GM19372 (cell line): ENCODE measurements around the gene HOXD4.

Experiments
- ATAC-seq: cut with Tn5 transposase; IDR thresholded peaks from one replicate; pipeline ENCODE4 v1.9.1; 2021; ENCODE audit warnings: mild to moderate bottlenecking, low read depth, moderate library complexity; ENCODE audit not compliant: unreplicated experiment

The HOXD4 gene

GRCh38 chr2:176187899-176188773 lies 36.8 kb downstream of the HOXD4 start, which contains the start of gene HOXD1:
Gene HOXD1 (plus strand): TSS chr2:176188668. CDS start chr2:176188802, 134 bp downstream.
- ATAC-seq = no peak

GRCh38 chr2:176188774-176189680 lies 37.7 kb downstream of the HOXD4 start:
- no peak for ATAC-seq

- no peak for ATAC-seq
Observed at GRCh38 chr2:176189681-176190641, 38.6 kb downstream of the HOXD4 start.

- ATAC-seq = no peak
Observed at GRCh38 chr2:176192351-176192750, 41.0 kb downstream of the HOXD4 start.

- ATAC-seq = no peak
Observed at GRCh38 chr2:176193048-176193447, 41.7 kb downstream of the HOXD4 start.

- no peak for ATAC-seq
Observed at GRCh38 chr2:176199902-176200301, 48.6 kb downstream of the HOXD4 start.

- ATAC-seq = no peak
Observed at GRCh38 chr2:176200971-176201370, 49.6 kb downstream of the HOXD4 start.

- ATAC-seq = no peak
Observed at GRCh38 chr2:176202491-176202890, 51.1 kb downstream of the HOXD4 start.
